A673 (cell line): ENCODE data around the gene PRR12.

ENCODE experiments used
- EZH2 ChIP-seq: fragments of 200-600 bp; sonication (generic); IDR thresholded peaks from 2 replicates; pipeline ENCODE4 v1.6.1; 2017; ENCODE audit warnings: borderline replicate concordance, low read depth, mild to moderate bottlenecking, mixed read lengths, antibody characterized with exemption, low read length; ENCODE audit not compliant: poor library complexity, severe bottlenecking
- TF ChIP-seq, protein P1 (sequence below): fragments of 300-800, 200-600 bp; sonication (generic); conservative IDR thresholded peaks from 2 replicates; pipeline ENCODE4 v1.5.1; 2017; ENCODE audit warnings: low read depth, mild to moderate bottlenecking, antibody characterized with exemption, low read length, moderate library complexity, mixed read lengths

DNA sequence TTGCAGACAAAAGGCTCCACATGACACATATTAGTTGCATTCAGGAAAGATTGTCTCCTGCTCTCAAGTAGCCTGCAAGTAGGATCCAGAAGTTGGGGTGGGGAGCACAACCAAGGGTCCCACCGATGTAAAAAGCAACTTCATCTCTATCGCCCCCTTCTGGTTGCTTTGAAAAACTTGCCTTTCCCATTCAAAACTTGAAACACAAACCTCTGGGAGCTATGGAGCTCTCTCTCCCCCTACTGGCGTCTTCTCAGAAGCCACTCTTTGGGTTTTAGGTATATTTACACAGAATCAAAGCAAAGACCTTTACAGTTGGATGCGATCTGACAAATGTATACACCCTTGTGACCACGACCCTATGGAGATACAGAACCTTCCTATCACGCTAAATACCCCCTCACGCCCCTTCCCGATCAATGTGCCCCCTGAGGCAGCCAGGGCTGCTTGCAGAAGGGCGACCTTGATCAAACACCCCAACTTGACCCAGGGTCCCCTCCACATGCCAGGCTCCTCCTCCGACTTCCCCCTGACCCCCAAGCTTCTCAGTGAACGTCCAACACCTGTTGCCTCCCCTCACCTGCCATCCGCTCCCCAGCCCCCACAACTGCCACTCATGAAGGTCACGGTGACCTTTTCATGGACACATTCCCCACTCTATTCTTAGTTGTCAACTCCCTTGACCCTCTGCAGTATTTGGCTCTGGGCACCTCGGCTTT lies 20.7 kb upstream of the PRR12 start:
- TF ChIP-seq, protein P1, sequence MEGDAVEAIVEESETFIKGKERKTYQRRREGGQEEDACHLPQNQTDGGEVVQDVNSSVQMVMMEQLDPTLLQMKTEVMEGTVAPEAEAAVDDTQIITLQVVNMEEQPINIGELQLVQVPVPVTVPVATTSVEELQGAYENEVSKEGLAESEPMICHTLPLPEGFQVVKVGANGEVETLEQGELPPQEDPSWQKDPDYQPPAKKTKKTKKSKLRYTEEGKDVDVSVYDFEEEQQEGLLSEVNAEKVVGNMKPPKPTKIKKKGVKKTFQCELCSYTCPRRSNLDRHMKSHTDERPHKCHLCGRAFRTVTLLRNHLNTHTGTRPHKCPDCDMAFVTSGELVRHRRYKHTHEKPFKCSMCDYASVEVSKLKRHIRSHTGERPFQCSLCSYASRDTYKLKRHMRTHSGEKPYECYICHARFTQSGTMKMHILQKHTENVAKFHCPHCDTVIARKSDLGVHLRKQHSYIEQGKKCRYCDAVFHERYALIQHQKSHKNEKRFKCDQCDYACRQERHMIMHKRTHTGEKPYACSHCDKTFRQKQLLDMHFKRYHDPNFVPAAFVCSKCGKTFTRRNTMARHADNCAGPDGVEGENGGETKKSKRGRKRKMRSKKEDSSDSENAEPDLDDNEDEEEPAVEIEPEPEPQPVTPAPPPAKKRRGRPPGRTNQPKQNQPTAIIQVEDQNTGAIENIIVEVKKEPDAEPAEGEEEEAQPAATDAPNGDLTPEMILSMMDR: peak; percentile 98
- TF ChIP-seq EZH2: no peak
